Ovary (tissue), 3 donors: ENCODE data around the gene NFIA.

Source experiments
- CTCF ChIP-seq, 3 donors: fragments of 450-650 bp in 2 of 3; fragments of 200-600 bp in 1 of 3; IDR thresholded peaks; one replicate each; pipeline versions ENCODE4 v1.5.1 to v1.8.0; 2016 to 2022; ENCODE audit warnings: antibody characterized with exemption in 3 of 3, mild to moderate bottlenecking in 1 of 3
- EP300 ChIP-seq: sonication (generic); formaldehyde crosslinking; IDR thresholded peaks from one replicate; pipeline ENCODE4 v1.6.1; 2017; ENCODE audit warnings: antibody characterized with exemption
- POLR2A ChIP-seq: fragments of 450-650 bp; IDR thresholded peaks from one replicate; pipeline ENCODE4 v1.6.1; 2017; ENCODE audit warnings: antibody characterized with exemption, mild to moderate bottlenecking, moderate library complexity
- donor health status: DM: no; HTN: no; CAD: no.

GRCh38 chr1:61481315-61481715, 399.0 kb downstream of the NFIA start:
- TF ChIP-seq CTCF (IDR thresholded peaks at IDR 0.05): no peak
- no peak for TF ChIP-seq EP300
- no peak for TF ChIP-seq POLR2A
